ENCODE results near the gene PTGER1. TPM values are rescaled to one million over a fixed set of nuclear protein-coding genes. Genes with fewer than 3 reads are reported as not detected.

The PTGER1 gene
- total and polyA plus RNA-seq, 9 of the 15 experiments (the other 6 are each of a cell fraction or from before 2014, with no cell fraction given) = 0.06 to 0.36 (median 0.31) TPM; not detected in 5

DNA sequence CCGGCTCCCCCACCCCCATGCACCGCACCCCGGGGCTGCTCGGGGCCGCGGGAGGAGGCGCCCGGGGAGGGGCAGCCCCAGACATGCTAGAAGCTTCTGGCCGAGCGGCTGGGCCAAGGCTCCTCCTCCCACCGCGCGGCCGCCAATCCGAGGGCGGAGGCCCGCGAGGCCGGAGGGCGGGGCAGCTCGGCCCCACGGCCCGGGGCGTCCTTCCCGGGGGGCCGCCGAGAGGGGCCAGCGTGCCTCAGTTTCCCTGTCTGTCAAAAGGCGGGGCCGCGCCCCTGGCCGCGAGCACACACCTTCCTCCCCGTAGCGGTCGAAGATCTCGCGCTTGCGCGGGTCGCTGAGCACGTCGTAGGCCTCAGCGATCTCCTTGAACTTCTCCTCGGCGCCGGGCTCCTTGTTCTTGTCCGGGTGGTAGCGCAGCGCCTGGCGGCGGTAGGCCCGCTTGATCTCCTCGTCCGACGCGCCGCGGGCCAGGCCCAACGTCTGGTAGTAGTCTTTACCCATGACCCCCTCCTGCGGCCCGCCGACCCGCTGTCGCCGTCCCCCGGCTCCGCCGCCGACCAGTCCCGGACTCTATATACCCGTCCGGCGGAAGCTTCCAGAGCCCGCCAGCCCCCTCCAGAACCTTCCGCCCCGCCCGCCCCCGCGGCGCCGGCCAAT lies 42.8 kb upstream of the PTGER1 start, which contains the start of gene DNAJB1 (continued):
- TF ChIP-seq, protein P1, sequence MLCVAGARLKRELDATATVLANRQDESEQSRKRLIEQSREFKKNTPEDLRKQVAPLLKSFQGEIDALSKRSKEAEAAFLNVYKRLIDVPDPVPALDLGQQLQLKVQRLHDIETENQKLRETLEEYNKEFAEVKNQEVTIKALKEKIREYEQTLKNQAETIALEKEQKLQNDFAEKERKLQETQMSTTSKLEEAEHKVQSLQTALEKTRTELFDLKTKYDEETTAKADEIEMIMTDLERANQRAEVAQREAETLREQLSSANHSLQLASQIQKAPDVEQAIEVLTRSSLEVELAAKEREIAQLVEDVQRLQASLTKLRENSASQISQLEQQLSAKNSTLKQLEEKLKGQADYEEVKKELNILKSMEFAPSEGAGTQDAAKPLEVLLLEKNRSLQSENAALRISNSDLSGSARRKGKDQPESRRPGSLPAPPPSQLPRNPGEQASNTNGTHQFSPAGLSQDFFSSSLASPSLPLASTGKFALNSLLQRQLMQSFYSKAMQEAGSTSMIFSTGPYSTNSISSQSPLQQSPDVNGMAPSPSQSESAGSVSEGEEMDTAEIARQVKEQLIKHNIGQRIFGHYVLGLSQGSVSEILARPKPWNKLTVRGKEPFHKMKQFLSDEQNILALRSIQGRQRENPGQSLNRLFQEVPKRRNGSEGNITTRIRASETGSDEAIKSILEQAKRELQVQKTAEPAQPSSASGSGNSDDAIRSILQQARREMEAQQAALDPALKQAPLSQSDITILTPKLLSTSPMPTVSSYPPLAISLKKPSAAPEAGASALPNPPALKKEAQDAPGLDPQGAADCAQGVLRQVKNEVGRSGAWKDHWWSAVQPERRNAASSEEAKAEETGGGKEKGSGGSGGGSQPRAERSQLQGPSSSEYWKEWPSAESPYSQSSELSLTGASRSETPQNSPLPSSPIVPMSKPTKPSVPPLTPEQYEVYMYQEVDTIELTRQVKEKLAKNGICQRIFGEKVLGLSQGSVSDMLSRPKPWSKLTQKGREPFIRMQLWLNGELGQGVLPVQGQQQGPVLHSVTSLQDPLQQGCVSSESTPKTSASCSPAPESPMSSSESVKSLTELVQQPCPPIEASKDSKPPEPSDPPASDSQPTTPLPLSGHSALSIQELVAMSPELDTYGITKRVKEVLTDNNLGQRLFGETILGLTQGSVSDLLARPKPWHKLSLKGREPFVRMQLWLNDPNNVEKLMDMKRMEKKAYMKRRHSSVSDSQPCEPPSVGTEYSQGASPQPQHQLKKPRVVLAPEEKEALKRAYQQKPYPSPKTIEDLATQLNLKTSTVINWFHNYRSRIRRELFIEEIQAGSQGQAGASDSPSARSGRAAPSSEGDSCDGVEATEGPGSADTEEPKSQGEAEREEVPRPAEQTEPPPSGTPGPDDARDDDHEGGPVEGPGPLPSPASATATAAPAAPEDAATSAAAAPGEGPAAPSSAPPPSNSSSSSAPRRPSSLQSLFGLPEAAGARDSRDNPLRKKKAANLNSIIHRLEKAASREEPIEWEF (CRISPR knock-in tag; IDR thresholded peaks at IDR 0.05) = no peak
- TF ChIP-seq ZNF830 (CRISPR knock-in tag; IDR thresholded peaks at IDR 0.05) (0 out of 2 replicates have a peak, but pooled peaks have one; percentile 82), CTBP1 (IDR thresholded peaks at IDR 0.05; ENCODE audit: borderline replicate concordance) (peak; percentile 13), SIN3A (IDR thresholded peaks at IDR 0.05; ENCODE audit: borderline replicate concordance in 2 of 2, control insufficient read depth in 1 of 2, low read depth in 2 of 2, low read length in 2 of 2) (peak; percentile 83 to 86; a peak in 3 of 4 replicates), RUNX1 (IDR thresholded peaks at IDR 0.05; ENCODE audit: low read depth) (no peak), ERF (CRISPR knock-in tag; IDR thresholded peaks at IDR 0.05) (peak; percentile 88), ZNF778 (CRISPR knock-in tag; IDR thresholded peaks at IDR 0.05) (no peak), IRF2 (CRISPR knock-in tag; IDR thresholded peaks at IDR 0.05) (no peak; the same call in 1 of the 2 replicates), XRCC4 (IDR thresholded peaks at IDR 0.05; ENCODE audit: extremely low read depth, insufficient read depth, insufficient read length) (no peak)
- TF ChIP-seq, protein P2, sequence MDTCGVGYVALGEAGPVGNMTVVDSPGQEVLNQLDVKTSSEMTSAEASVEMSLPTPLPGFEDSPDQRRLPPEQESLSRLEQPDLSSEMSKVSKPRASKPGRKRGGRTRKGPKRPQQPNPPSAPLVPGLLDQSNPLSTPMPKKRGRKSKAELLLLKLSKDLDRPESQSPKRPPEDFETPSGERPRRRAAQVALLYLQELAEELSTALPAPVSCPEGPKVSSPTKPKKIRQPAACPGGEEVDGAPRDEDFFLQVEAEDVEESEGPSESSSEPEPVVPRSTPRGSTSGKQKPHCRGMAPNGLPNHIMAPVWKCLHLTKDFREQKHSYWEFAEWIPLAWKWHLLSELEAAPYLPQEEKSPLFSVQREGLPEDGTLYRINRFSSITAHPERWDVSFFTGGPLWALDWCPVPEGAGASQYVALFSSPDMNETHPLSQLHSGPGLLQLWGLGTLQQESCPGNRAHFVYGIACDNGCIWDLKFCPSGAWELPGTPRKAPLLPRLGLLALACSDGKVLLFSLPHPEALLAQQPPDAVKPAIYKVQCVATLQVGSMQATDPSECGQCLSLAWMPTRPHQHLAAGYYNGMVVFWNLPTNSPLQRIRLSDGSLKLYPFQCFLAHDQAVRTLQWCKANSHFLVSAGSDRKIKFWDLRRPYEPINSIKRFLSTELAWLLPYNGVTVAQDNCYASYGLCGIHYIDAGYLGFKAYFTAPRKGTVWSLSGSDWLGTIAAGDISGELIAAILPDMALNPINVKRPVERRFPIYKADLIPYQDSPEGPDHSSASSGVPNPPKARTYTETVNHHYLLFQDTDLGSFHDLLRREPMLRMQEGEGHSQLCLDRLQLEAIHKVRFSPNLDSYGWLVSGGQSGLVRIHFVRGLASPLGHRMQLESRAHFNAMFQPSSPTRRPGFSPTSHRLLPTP (IDR thresholded peaks at IDR 0.05; ENCODE audit: borderline replicate concordance, extremely low read depth, insufficient read length) = no peak
- TF ChIP-seq, protein P3, sequence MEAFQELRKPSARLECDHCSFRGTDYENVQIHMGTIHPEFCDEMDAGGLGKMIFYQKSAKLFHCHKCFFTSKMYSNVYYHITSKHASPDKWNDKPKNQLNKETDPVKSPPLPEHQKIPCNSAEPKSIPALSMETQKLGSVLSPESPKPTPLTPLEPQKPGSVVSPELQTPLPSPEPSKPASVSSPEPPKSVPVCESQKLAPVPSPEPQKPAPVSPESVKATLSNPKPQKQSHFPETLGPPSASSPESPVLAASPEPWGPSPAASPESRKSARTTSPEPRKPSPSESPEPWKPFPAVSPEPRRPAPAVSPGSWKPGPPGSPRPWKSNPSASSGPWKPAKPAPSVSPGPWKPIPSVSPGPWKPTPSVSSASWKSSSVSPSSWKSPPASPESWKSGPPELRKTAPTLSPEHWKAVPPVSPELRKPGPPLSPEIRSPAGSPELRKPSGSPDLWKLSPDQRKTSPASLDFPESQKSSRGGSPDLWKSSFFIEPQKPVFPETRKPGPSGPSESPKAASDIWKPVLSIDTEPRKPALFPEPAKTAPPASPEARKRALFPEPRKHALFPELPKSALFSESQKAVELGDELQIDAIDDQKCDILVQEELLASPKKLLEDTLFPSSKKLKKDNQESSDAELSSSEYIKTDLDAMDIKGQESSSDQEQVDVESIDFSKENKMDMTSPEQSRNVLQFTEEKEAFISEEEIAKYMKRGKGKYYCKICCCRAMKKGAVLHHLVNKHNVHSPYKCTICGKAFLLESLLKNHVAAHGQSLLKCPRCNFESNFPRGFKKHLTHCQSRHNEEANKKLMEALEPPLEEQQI (IDR thresholded peaks at IDR 0.05) = no peak
- TF ChIP-seq, protein P4, sequence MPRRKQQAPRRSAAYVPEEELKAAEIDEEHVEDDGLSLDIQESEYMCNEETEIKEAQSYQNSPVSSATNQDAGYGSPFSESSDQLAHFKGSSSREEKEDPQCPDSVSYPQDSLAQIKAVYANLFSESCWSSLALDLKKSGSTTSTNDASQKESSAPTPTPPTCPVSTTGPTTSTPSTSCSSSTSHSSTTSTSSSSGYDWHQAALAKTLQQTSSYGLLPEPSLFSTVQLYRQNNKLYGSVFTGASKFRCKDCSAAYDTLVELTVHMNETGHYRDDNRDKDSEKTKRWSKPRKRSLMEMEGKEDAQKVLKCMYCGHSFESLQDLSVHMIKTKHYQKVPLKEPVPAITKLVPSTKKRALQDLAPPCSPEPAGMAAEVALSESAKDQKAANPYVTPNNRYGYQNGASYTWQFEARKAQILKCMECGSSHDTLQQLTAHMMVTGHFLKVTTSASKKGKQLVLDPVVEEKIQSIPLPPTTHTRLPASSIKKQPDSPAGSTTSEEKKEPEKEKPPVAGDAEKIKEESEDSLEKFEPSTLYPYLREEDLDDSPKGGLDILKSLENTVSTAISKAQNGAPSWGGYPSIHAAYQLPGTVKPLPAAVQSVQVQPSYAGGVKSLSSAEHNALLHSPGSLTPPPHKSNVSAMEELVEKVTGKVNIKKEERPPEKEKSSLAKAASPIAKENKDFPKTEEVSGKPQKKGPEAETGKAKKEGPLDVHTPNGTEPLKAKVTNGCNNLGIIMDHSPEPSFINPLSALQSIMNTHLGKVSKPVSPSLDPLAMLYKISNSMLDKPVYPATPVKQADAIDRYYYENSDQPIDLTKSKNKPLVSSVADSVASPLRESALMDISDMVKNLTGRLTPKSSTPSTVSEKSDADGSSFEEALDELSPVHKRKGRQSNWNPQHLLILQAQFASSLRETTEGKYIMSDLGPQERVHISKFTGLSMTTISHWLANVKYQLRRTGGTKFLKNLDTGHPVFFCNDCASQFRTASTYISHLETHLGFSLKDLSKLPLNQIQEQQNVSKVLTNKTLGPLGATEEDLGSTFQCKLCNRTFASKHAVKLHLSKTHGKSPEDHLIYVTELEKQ (CRISPR knock-in tag; IDR thresholded peaks at IDR 0.05) = no peak
